Measurements from ENCODE around the gene MUC13. TPM values are rescaled to one million over a fixed set of nuclear protein-coding genes. Genes with fewer than 3 reads are reported as not detected.

Gene MUC13
- total RNA-seq, 4 donors from 2014 or later = 0.19 TPM; not detected in 3

- no peak for DNase-seq
- intact Hi-C loops (cut with DNase I) = no loop called here
- WGBS, 2 donors = 20 to 73% methylated on average over 1 to 2 of the region's 2 CpGs
- H3K4me1 ChIP-seq = peaks cover 0 to 8% (median 0%) of the 10 kb centered on the region in 3 donors
- H3K27ac ChIP-seq = no peak overlapping the region
- no peaks in the 10 kb centered on the region for H3K9me3 ChIP-seq
- H3K36me3 ChIP-seq = no peaks in the 10 kb centered on the region
- H3K4me3 ChIP-seq = no peak overlapping the region
- no peaks in the 10 kb centered on the region for H3K27me3 ChIP-seq
- no peak for TF ChIP-seq POLR2A (IDR thresholded peaks at IDR 0.05)
- no peak for TF ChIP-seq CTCF (IDR thresholded peaks at IDR 0.05)
Measured at GRCh38 chr3:124919756-124920155, 14.8 kb downstream of the MUC13 start.

GRCh38 chr3:124918524-124918923 lies 16.0 kb downstream of the MUC13 start:
- H3K36me3 ChIP-seq = no peaks in the 10 kb centered on the region
- WGBS, 2 donors = 89 to 100% methylated on average over 2 of the region's 2 CpGs
- H3K4me1 ChIP-seq = peaks cover 0 to 8% (median 0%) of the 10 kb centered on the region in 3 donors
- no peaks in the 10 kb centered on the region for H3K27me3 ChIP-seq
- H3K9me3 ChIP-seq = no peaks in the 10 kb centered on the region
- H3K27ac ChIP-seq = no peak overlapping the region
- TF ChIP-seq POLR2A (IDR thresholded peaks at IDR 0.05) = no peak
- no peak for TF ChIP-seq CTCF (IDR thresholded peaks at IDR 0.05)
- no peak for DNase-seq
- H3K4me3 ChIP-seq = no peak overlapping the region
- intact Hi-C loops (cut with DNase I) = no loop called here

GRCh38 chr3:124916837-124917409 lies 17.6 kb downstream of the MUC13 start:
- peaks cover 0 to 8% (median 0%) of the 10 kb centered on the region in 3 donors for H3K4me1 ChIP-seq
- H3K27ac ChIP-seq = no peak overlapping the region
- intact Hi-C loops (cut with DNase I) = no loop called here
- H3K4me3 ChIP-seq = no peak overlapping the region
- H3K9me3 ChIP-seq = no peaks in the 10 kb centered on the region
- WGBS, 2 donors = 37 to 53% methylated on average over 8 of the region's 8 CpGs
- DNase-seq = no peak
- peaks cover 0 to 4% (median 0%) of the 10 kb centered on the region in 4 donors for H3K27me3 ChIP-seq
- TF ChIP-seq CTCF (IDR thresholded peaks at IDR 0.05) (no peak), POLR2A (IDR thresholded peaks at IDR 0.05) (no peak)
- H3K36me3 ChIP-seq = no peaks in the 10 kb centered on the region

GRCh38 chr3:124915254-124915653 lies 19.3 kb downstream of the MUC13 start:
- TF ChIP-seq CTCF (IDR thresholded peaks at IDR 0.05) = no peak
- TF ChIP-seq POLR2A (IDR thresholded peaks at IDR 0.05) = no peak
- intact Hi-C loops (cut with DNase I) = no loop called here
- Histone ChIP-seq H3K9me3 (no peaks in the 10 kb centered on the region), H3K27ac (no peak overlapping the region), H3K4me1 (peaks cover 0 to 8% (median 0%) of the 10 kb centered on the region in 3 donors), H3K4me3 (no peak overlapping the region), H3K27me3 (peaks cover 0 to 7% (median 0%) of the 10 kb centered on the region in 4 donors), H3K36me3 (no peaks in the 10 kb centered on the region)
- 83 to 100% methylated on average over 3 of the region's 3 CpGs for WGBS, 2 donors
- DNase-seq = no peak

- intact Hi-C loops (cut with DNase I) = no loop called here
Measured at GRCh38 chr3:124907957-124908356, 26.6 kb downstream of the MUC13 start.

More at GRCh38 chr3:124907957-124908356, 26.6 kb downstream of the MUC13 start:
- H3K4me3 ChIP-seq = no peak overlapping the region
- H3K36me3 ChIP-seq = no peaks in the 10 kb centered on the region
- no peaks in the 10 kb centered on the region for H3K4me1 ChIP-seq
- TF ChIP-seq POLR2A (IDR thresholded peaks at IDR 0.05) = no peak
- TF ChIP-seq CTCF (IDR thresholded peaks at IDR 0.05) = no peak
- H3K9me3 ChIP-seq = no peaks in the 10 kb centered on the region
- H3K27me3 ChIP-seq = peaks cover 0 to 7% (median 0%) of the 10 kb centered on the region in 4 donors
- H3K27ac ChIP-seq = no peak overlapping the region
- WGBS, 2 donors = 72 to 78% methylated on average over 9 of the region's 9 CpGs
- no peak for DNase-seq

Data from esophagus squamous epithelium (tissue), 5 donors.